ENCODE data around the gene SLC35A3.

DNA sequence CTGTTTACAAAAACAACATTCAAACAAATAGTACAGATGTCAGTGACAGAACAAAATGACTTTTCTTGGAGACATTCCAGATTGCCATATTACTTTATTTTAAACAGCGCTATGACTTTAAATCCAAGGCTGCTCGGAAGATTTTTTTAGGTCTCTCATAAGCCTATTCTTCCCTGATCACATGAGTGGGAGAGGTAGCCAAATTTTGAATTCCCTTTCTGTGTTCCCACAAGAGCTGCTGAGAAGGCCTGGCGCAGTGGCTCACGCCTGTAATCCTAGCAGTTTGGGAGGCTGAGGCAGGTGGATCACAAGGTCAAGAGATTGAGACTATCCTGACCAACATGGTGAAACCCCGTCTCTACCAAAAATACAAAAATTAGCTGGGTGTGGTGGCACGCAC is 53.7 kb downstream of the SLC35A3 start:
- TF ChIP-seq, protein P1, sequence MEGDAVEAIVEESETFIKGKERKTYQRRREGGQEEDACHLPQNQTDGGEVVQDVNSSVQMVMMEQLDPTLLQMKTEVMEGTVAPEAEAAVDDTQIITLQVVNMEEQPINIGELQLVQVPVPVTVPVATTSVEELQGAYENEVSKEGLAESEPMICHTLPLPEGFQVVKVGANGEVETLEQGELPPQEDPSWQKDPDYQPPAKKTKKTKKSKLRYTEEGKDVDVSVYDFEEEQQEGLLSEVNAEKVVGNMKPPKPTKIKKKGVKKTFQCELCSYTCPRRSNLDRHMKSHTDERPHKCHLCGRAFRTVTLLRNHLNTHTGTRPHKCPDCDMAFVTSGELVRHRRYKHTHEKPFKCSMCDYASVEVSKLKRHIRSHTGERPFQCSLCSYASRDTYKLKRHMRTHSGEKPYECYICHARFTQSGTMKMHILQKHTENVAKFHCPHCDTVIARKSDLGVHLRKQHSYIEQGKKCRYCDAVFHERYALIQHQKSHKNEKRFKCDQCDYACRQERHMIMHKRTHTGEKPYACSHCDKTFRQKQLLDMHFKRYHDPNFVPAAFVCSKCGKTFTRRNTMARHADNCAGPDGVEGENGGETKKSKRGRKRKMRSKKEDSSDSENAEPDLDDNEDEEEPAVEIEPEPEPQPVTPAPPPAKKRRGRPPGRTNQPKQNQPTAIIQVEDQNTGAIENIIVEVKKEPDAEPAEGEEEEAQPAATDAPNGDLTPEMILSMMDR (conservative IDR thresholded peaks at IDR 0.05; ENCODE audit: low read length), result no peak
- no peak for TF ChIP-seq EZH2phosphoT487 (IDR thresholded peaks at IDR 0.05; ENCODE audit: borderline replicate concordance)
